GM18526 (cell line): ENCODE results near the gene IGF2R.

Source experiments
- POLR2A ChIP-seq: IDR thresholded peaks from 3 replicates; pipeline ENCODE4 v1.6.1; 2011; ENCODE audit not compliant: insufficient read length; ENCODE audit errors: extremely low read depth

Gene IGF2R

GRCh38 chr6:160115421-160115820, 146.5 kb downstream of the IGF2R start:
- no peak for TF ChIP-seq POLR2A

GRCh38 chr6:160116411-160116810, 147.5 kb downstream of the IGF2R start:
- no peak for TF ChIP-seq POLR2A

GRCh38 chr6:160117137-160117536, 148.3 kb downstream of the IGF2R start:
- no peak for TF ChIP-seq POLR2A

- TF ChIP-seq POLR2A = no peak
Measured at GRCh38 chr6:160118620-160119229, 149.8 kb downstream of the IGF2R start.

- no peak for TF ChIP-seq POLR2A
Measured at GRCh38 chr6:160120087-160120486, 151.2 kb downstream of the IGF2R start.

GRCh38 chr6:160121558-160121957, 152.7 kb downstream of the IGF2R start, which contains the start of gene SLC22A1:
Gene SLC22A1 (plus strand): TSS chr6:160121815. CDS start chr6:160121936, 121 bp downstream.
- TF ChIP-seq POLR2A = no peak

- no peak for TF ChIP-seq POLR2A
Measured at GRCh38 chr6:160121981-160122380, 153.1 kb downstream of the IGF2R start.

- no peak for TF ChIP-seq POLR2A
Measured at GRCh38 chr6:160122744-160123143, 153.9 kb downstream of the IGF2R start.

GRCh38 chr6:160124007-160124406, 155.1 kb downstream of the IGF2R start:
- no peak for TF ChIP-seq POLR2A

- no peak for TF ChIP-seq POLR2A
Measured at GRCh38 chr6:160124605-160125004, 155.7 kb downstream of the IGF2R start.

- TF ChIP-seq POLR2A = no peak
Measured at GRCh38 chr6:160127270-160128124, 158.6 kb downstream of the IGF2R start.

- no peak for TF ChIP-seq POLR2A
Measured at GRCh38 chr6:160128125-160128683, 159.3 kb downstream of the IGF2R start.

- no peak for TF ChIP-seq POLR2A
Measured at GRCh38 chr6:160128879-160129516, 160.1 kb downstream of the IGF2R start.

- no peak for TF ChIP-seq POLR2A
Measured at GRCh38 chr6:160129881-160130615, 161.2 kb downstream of the IGF2R start.
